Pons (tissue), 1 donor: Measurements from ENCODE around the gene CUBN.

Experiments
- DNase-seq: peaks from one replicate; pipeline ENCODE4 v3.0.0-alpha.2; 2016; ENCODE audit warnings: low spot score

The CUBN gene

GRCh38 chr10:16787361-16787791 lies 342.2 kb downstream of the CUBN start:
- DNase-seq = no peak

GRCh38 chr10:16780338-16780880 lies 349.2 kb downstream of the CUBN start:
- DNase-seq = no peak

- no peak for DNase-seq
Measured at GRCh38 chr10:16779384-16779915, 350.2 kb downstream of the CUBN start.

GRCh38 chr10:16777473-16778370 lies 351.9 kb downstream of the CUBN start:
- DNase-seq = peak; percentile 67

GRCh38 chr10:16776896-16777295 lies 352.7 kb downstream of the CUBN start:
- no peak for DNase-seq
